OCI-LY7 (cell line): Measurements from ENCODE around the gene KLHL25.

Experiments
- CTCF ChIP-seq: fragments of 200-600 bp; sonication (generic); conservative IDR thresholded peaks from 2 replicates; pipeline ENCODE4 v1.5.1; 2014; ENCODE audit warnings: mild to moderate bottlenecking, antibody characterized with exemption, low read length, moderate library complexity, mixed read lengths
- EZH2phosphoT487 ChIP-seq: fragments of 200-600 bp; sonication (generic); IDR thresholded peaks from 2 replicates; pipeline ENCODE4 v1.6.1; 2018; ENCODE audit warnings: low read depth, borderline replicate concordance, mild to moderate bottlenecking, mixed run types, antibody characterized with exemption, low read length, moderate library complexity, mixed read lengths

- TF ChIP-seq CTCF: 0 out of 2 replicates have a peak, but pooled peaks have one; percentile 17
- no peak for TF ChIP-seq EZH2phosphoT487
Measured at GRCh38 chr15:85748729-85749128, 46.0 kb downstream of the KLHL25 start.
